ENCODE results near the gene QRFPR. TPM values are rescaled to one million over a fixed set of nuclear protein-coding genes. Genes with fewer than 3 reads are reported as not detected.
"Not testable (repeated sequence)": the region's sequence is repeated elsewhere in the genome, so short reads cannot be mapped to it uniquely, and the experiment has no call there.

The QRFPR gene
- total and polyA plus RNA-seq, 7 donors, result 0.06 to 0.45 (median 0.14) TPM; not detected in 3

DNA sequence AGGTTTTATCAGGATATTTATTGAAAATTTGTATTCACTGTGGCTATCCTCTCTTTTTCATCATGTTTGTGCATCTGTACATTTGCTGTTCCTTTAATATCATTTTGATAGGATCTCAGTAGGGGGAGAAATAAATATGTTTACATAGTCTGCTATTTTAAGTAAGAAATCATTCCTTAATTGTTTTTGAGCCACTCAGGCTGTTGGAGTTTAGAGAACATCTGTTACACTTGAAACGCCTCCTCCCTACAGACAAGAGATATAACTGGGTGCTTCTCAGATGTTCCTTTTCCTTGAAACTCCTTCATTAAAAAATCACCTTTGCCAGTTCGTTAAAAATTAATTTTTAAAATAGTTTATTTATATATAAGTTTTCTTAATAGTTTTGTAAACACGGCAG lies 59.4 kb downstream of the QRFPR start:
- DNase-seq (no peak), ATAC-seq (no peak)
- 34 to 44% (median 42%) methylated on average over 3 of the region's 3 CpGs for WGBS, 3 donors
- H3K4me3 ChIP-seq, result no peak overlapping the region
- peaks cover 3% of the 10 kb centered on the region for H3K9me3 ChIP-seq
- TF ChIP-seq, protein P1, sequence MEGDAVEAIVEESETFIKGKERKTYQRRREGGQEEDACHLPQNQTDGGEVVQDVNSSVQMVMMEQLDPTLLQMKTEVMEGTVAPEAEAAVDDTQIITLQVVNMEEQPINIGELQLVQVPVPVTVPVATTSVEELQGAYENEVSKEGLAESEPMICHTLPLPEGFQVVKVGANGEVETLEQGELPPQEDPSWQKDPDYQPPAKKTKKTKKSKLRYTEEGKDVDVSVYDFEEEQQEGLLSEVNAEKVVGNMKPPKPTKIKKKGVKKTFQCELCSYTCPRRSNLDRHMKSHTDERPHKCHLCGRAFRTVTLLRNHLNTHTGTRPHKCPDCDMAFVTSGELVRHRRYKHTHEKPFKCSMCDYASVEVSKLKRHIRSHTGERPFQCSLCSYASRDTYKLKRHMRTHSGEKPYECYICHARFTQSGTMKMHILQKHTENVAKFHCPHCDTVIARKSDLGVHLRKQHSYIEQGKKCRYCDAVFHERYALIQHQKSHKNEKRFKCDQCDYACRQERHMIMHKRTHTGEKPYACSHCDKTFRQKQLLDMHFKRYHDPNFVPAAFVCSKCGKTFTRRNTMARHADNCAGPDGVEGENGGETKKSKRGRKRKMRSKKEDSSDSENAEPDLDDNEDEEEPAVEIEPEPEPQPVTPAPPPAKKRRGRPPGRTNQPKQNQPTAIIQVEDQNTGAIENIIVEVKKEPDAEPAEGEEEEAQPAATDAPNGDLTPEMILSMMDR (IDR thresholded peaks at IDR 0.05), result no peak
- H3K27me3 ChIP-seq (ENCODE audit: insufficient read depth in 3 of 3, low read length in 2 of 3), result no peaks in the 10 kb centered on the region
- H3K27ac ChIP-seq, result no peak overlapping the region
- H3K4me1 ChIP-seq, result no peaks in the 10 kb centered on the region
- intact Hi-C loops (cut with DNase I), result no loop called here
- H3K36me3 ChIP-seq (ENCODE audit: insufficient read depth in 1 of 2, low read depth in 1 of 2), result no peaks in the 10 kb centered on the region

DNA sequence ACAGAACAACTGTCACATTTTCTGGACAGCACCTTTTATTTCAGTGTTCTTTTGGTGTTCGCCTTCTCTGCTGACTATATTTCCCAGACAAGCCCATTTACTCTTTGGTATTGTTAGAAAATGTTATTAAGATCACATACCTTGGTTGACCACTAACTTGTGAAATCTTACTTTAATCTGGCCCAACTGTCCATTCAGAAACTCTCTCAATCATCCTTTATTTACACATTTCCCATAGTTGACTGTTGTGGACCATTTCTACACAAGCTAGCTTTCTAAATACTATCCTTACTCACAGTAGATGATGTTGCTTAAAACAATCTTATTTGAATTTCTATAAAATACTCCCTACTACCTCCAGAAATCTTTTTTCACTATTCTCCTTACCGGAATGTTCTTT lies 64.7 kb downstream of the QRFPR start:
- DNase-seq (no peak), ATAC-seq (no peak)
- Histone ChIP-seq H3K4me1 (no peaks in the 10 kb centered on the region), H3K27ac (no peak overlapping the region), H3K9me3 (peaks cover 3% of the 10 kb centered on the region), H3K36me3 (ENCODE audit: insufficient read depth in 1 of 2, low read depth in 1 of 2) (no peaks in the 10 kb centered on the region), H3K27me3 (ENCODE audit: insufficient read depth in 3 of 3, low read length in 2 of 3) (no peaks in the 10 kb centered on the region), H3K4me3 (no peak overlapping the region)
- intact Hi-C loops (cut with DNase I), result no loop called here
- TF ChIP-seq, protein P1 (IDR thresholded peaks at IDR 0.05), result no peak
- WGBS, 3 donors, result 86 to 95% (median 90%) methylated on average over 2 of the region's 2 CpGs

DNA sequence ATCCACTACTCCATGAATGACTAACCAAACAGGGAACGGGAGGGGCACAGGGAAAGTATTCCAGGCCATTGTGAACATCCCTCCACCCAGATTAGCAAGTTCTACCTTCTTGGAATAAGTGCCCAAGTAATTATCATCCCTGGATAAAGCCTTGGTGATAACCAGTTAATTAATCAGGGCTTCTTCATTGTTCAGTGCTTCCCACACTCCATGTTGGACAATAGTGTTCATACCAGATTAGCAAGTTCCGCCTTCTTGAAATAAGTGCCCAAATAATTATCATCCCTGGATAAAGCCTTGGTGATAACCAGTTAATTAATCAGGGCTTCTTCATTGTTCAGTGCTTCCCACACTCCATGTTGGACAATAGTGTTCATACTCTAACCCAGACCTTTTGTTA lies 67.4 kb downstream of the QRFPR start:
- DNase-seq; H3K36me3 ChIP-seq (ENCODE audit: insufficient read depth in 1 of 2, low read depth in 1 of 2); ATAC-seq; H3K27ac ChIP-seq; H3K4me1 ChIP-seq; H3K4me3 ChIP-seq; intact Hi-C loops (cut with DNase I); H3K9me3 ChIP-seq; H3K27me3 ChIP-seq (ENCODE audit: insufficient read depth in 3 of 3, low read length in 2 of 3): not testable (repeated sequence)
- 65 to 92% (median 86%) methylated on average over 2 of the region's 2 CpGs for WGBS, 3 donors

DNA sequence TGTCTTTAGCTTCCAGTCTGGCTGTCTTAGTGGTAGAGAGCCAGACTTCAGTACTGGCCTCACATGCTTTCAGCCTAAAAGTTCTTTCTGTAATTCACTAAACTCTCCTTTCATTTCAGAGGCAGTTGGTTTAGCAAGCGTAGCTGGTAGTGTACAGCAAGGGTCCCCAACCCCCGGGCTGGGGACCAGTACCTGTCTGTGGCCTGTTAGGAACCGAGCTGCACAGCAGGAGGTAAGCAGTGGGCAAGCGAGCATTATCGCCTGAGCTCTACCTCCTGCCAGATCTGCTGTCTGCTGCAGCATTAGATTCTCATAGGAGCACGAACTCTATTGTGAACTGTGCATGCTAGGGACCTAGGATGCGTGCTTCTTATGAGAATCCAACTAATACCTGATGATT lies 72.0 kb downstream of the QRFPR start:
- H3K4me3 ChIP-seq, result no peak overlapping the region
- WGBS, 3 donors, result 49 to 64% (median 64%) methylated on average over 7 of the region's 7 CpGs

DNA sequence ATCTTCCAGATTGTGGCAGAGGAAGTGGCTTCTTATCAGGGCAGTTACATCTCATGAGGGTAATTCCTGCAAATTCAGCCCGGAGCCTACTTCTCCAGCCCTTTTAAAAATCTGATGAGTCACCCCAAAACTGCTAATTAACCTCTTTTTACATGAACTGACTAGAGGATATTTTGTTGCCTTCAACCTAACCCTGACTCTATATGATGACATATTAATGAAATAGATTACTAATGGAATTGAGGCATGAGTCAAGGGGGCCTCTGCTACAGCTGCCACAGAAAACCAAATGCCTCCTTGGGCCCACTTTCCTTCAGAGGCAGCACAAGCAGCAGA lies 72.5 kb downstream of the QRFPR start:
- H3K27ac ChIP-seq, result no peak overlapping the region
- TF ChIP-seq, protein P1 (IDR thresholded peaks at IDR 0.05), result no peak
- ATAC-seq, result no peak
- H3K36me3 ChIP-seq (ENCODE audit: insufficient read depth in 1 of 2, low read depth in 1 of 2), result no peaks in the 10 kb centered on the region
- H3K4me1 ChIP-seq, result no peaks in the 10 kb centered on the region
- 55 to 56% (median 56%) methylated on average over 1 of the region's 1 CpG for WGBS, 3 donors
- DNase-seq, result no peak
- no peaks in the 10 kb centered on the region for H3K9me3 ChIP-seq
- H3K27me3 ChIP-seq (ENCODE audit: insufficient read depth in 3 of 3, low read length in 2 of 3), result no peaks in the 10 kb centered on the region
- no peak overlapping the region for H3K4me3 ChIP-seq
- intact Hi-C loops (cut with DNase I), result no loop called here

More for the DNA sequence above, 72.0 kb downstream of the QRFPR start:
- TF ChIP-seq, protein P1 (IDR thresholded peaks at IDR 0.05), result no peak
- ATAC-seq, result no peak
- Histone ChIP-seq H3K27me3 (ENCODE audit: insufficient read depth in 3 of 3, low read length in 2 of 3) (no peaks in the 10 kb centered on the region), H3K27ac (no peak overlapping the region), H3K4me1 (no peaks in the 10 kb centered on the region), H3K36me3 (ENCODE audit: insufficient read depth in 1 of 2, low read depth in 1 of 2) (no peaks in the 10 kb centered on the region), H3K9me3 (no peaks in the 10 kb centered on the region)
- intact Hi-C loops (cut with DNase I), result no loop called here
- no peak for DNase-seq

Data from psoas muscle (tissue), 8 donors.